HFFc6 (cell line): ENCODE data around the gene NIT1. TPM values are rescaled to one million over a fixed set of nuclear protein-coding genes. Genes with fewer than 3 reads are reported as not detected.
A peak's percentile ranks its signal among the peaks of the same experiment; 100 is the strongest.

Experiments used
- DNase-seq: peaks from one replicate; pipeline ENCODE4 v3.0.0-alpha.2; 2018
- H3K27ac Mint-ChIP-seq: 2 replicates; pipeline ENCODE4 v1.8.0; 2020; ENCODE audit warnings: mild to moderate bottlenecking, mixed read lengths
- H3K27me3 Mint-ChIP-seq: 2 replicates; pipeline ENCODE4 v1.8.0; 2021; ENCODE audit warnings: mild to moderate bottlenecking, moderate library complexity, mixed read lengths; ENCODE audit not compliant: insufficient read depth
- H3K36me3 Mint-ChIP-seq: 2 replicates; pipeline ENCODE4 v1.8.0; 2021; ENCODE audit warnings: low read depth, mixed read lengths
- H3K4me1 Mint-ChIP-seq: 2 replicates; pipeline ENCODE4 v1.8.0; 2020; ENCODE audit warnings: low read depth, mixed read lengths
- H3K4me3 Mint-ChIP-seq: 2 replicates; pipeline ENCODE4 v1.8.0; 2020; ENCODE audit warnings: mild to moderate bottlenecking, moderate library complexity, mixed read lengths
- H3K9me3 Mint-ChIP-seq: 2 replicates; pipeline ENCODE4 v1.8.0; 2020; ENCODE audit warnings: mild to moderate bottlenecking, mixed read lengths
- CTCF ChIP-seq: fragments of 200-600 bp; sonication (generic); IDR thresholded peaks from 2 replicates; pipeline ENCODE4 v1.5.0; 2021; ENCODE audit warnings: antibody characterized with exemption, mild to moderate bottlenecking
- total RNA-seq, 6 experiments: library from RNA; stranded (reverse); fragmentation: NEBNext Ultra II Directional; extraction: Animal tissue kit (Norgen Biotek cat#: 25700); gene quantifications; 2 replicates in 1 of 6; 3 replicates in 5 of 6; pipeline ENCODE4 v1.2.3, GENCODE V29; 2021

The NIT1 gene
- total RNA-seq, 6 experiments from 2014 or later, result 26.2 to 35.1 (median 32.5) TPM

DNA sequence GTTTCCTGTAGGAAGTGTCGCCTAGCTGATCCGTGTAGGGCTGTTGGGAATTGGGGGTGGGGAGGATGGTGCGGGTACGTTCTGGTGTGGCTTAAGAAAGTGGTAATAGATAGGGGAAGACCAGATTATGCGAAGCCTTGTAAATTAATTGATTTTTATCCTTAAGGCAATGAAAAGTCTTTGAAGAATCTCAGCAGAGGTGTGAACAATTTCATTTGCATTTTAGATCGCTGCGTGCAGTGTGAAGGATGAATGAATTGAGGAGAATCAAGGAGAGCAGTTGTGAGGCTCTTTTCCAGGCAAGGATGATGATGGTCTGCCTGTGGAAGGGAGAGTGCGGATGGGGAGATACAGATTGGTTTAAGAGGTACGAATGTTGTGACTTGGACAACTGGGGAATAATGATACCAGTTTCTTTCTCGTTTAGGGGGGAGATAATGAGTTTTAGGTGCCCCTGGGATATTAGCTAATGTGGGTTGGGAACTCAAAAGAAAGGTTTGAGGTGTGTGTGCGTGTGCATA lies 15.4 kb downstream of the NIT1 start:
- H3K36me3 Mint-ChIP-seq, result peaks cover 19% of the 10 kb centered on the region; the same call in 1 of the 2 replicates
- no peak overlapping the region for H3K27ac Mint-ChIP-seq
- 0 out of 2 replicates have a peak, but pooled peaks cover 1% of the 10 kb centered on the region for H3K27me3 Mint-ChIP-seq
- no peak for DNase-seq
- no peak for TF ChIP-seq CTCF
- no peaks in the 10 kb centered on the region for H3K9me3 Mint-ChIP-seq
- H3K4me3 Mint-ChIP-seq, result no peak overlapping the region
- H3K4me1 Mint-ChIP-seq, result peaks cover 28% of the 10 kb centered on the region

- H3K9me3 Mint-ChIP-seq, result no peaks in the 10 kb centered on the region
- no peak for DNase-seq
- no peaks in the 10 kb centered on the region for H3K27me3 Mint-ChIP-seq
- 0 out of 2 replicates have a peak, but pooled peaks cover 4% of the 10 kb centered on the region for H3K36me3 Mint-ChIP-seq
- no peak for TF ChIP-seq CTCF
- H3K4me1 Mint-ChIP-seq, result peaks cover 10% of the 10 kb centered on the region; the same call in 1 of the 2 replicates
- no peak overlapping the region for H3K4me3 Mint-ChIP-seq
- 0 out of 2 replicates have a peak overlapping the region, but pooled peaks have one; percentile 7 for H3K27ac Mint-ChIP-seq
These were observed 20.0 kb downstream of the NIT1 start for GRCh38 chr1:161137881-161138280.

DNA sequence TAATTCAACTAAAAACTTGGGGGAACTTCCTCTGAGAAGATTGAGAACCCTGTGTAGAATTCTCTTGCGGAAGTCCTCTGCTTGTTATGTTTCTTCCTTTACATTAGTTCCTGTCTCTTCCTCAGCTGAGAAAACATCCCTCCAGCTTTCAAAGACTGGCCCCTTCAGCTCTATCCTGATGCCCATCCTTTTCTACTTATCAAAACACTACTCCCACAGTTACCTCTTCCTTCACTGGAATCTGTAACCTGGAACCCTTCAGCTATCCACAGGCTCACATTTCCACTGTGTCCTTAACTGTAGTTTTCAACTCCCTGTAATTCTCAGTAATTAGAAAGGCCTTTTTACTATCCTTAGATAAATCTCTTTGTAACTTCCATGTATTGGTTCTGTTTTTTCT lies 20.5 kb downstream of the NIT1 start:
- Mint-ChIP-seq H3K4me3 (no peak overlapping the region), H3K4me1 (peaks cover 10% of the 10 kb centered on the region; the same call in 1 of the 2 replicates), H3K36me3 (0 out of 2 replicates have a peak, but pooled peaks cover 4% of the 10 kb centered on the region), H3K9me3 (no peaks in the 10 kb centered on the region), H3K27me3 (no peaks in the 10 kb centered on the region), H3K27ac (peak overlapping the region; percentile 14; the same call in 1 of the 2 replicates)
- DNase-seq, result no peak
- no peak for TF ChIP-seq CTCF

DNA sequence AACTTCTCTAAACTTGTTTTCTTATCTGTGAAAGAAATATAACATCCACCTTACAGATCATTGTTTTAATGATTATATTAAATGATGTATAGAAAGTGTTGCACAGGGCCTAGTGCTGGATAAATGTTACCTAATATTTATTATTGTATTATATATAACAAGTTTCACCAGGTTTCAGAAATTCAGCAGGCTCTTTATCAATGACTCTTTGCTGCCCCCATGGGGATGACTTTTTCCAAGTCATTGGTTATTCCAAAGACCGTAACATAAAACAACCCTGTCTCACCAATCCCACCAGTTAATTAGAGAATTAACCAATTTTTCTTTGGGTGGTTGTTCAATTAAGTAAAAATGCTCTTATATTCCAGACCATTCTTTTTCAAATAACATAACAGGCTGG lies 21.9 kb downstream of the NIT1 start:
- 0 out of 2 replicates have a peak, but pooled peaks cover 4% of the 10 kb centered on the region for H3K36me3 Mint-ChIP-seq
- H3K4me3 Mint-ChIP-seq, result no peak overlapping the region
- DNase-seq, result peak; percentile 50
- no peaks in the 10 kb centered on the region for H3K27me3 Mint-ChIP-seq
- peaks cover 10% of the 10 kb centered on the region; the same call in 1 of the 2 replicates for H3K4me1 Mint-ChIP-seq
- TF ChIP-seq CTCF, result peak; percentile 78
- H3K9me3 Mint-ChIP-seq, result no peaks in the 10 kb centered on the region
- no peak overlapping the region for H3K27ac Mint-ChIP-seq

DNA sequence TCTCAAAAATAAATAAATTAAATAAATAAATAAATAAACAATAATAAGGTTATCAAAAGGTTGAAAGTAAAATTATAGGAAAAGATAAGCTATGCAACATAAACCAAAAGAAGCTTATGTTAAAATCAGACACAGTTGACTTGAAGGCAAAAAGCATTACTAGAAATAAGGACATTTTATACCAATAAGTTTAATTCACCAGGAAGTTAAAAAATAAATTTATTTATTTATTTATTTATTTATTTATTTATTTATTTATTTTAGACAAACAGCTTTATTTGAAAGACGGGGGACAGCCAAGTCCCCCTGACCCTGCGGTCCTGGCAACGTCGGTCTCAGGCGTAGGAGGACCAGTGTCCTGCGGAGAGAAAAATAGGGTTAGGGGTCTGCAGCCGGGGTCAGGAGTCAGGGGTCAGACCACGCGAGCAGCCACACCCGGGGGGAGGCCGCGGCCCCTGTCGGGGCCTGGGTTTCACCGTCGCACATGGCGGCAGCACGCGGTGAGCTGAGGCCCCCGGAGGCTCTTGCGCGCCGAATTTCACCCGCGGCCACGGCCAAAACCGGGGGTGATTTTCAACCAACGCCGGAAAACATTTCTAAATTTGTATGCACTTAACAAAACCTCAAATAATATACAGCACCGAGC lies 23.0 kb downstream of the NIT1 start:
- Mint-ChIP-seq H3K9me3 (no peaks in the 10 kb centered on the region), H3K36me3 (no peaks in the 10 kb centered on the region), H3K4me3 (no peak overlapping the region), H3K4me1 (peaks cover 10% of the 10 kb centered on the region; the same call in 1 of the 2 replicates), H3K27ac (no peak overlapping the region), H3K27me3 (no peaks in the 10 kb centered on the region)
- DNase-seq, result no peak
- no peak for TF ChIP-seq CTCF
